H1 (cell line): ENCODE measurements around the gene OSTF1.

ENCODE experiments used
- ATF2 ChIP-seq: IDR thresholded peaks from 2 replicates; pipeline ENCODE4 v1.6.1; 2012; ENCODE audit warnings: low read length, inconsistent platforms
- BRCA1 ChIP-seq: IDR thresholded peaks from 2 replicates; pipeline ENCODE4 v1.6.1; 2012; ENCODE audit warnings: low read depth, low read length, improper control_type of control experiment
- CHD7 ChIP-seq: fragments of 300-600 bp; sonication (generic); IDR thresholded peaks from 2 replicates; pipeline ENCODE4 v1.7.1; 2012; ENCODE audit warnings: low read length, moderate library complexity, mild to moderate bottlenecking, inconsistent platforms; ENCODE audit not compliant: insufficient replicate concordance
- CTCF ChIP-seq, 3 experiments: IDR thresholded peaks; 1 replicate in 2 of 3; 2 replicates in 1 of 3; pipeline versions ENCODE4 v1.5.1 to v1.6.1; 2011; ENCODE audit warnings: low read length in 3 of 3, mild to moderate bottlenecking in 3 of 3, inconsistent platforms in 2 of 3, low read depth in 1 of 3, moderate library complexity in 1 of 3; ENCODE audit not compliant: insufficient read depth in 1 of 3; ENCODE audit errors: control extremely low read depth in 1 of 3
- EGR1 ChIP-seq: IDR thresholded peaks from 2 replicates; pipeline ENCODE4 v1.6.1; 2011; ENCODE audit warnings: low read depth, low read length, borderline replicate concordance
- EP300 ChIP-seq, 2 experiments: IDR thresholded peaks; 1 replicate in 1 of 2; 2 replicates in 1 of 2; pipeline ENCODE4 v1.6.1; 2011 to 2012; ENCODE audit warnings: low read depth in 2 of 2, low read length in 2 of 2, mild to moderate bottlenecking in 2 of 2, borderline replicate concordance in 1 of 2, inconsistent platforms in 1 of 2, moderate library complexity in 1 of 2
- EZH2 ChIP-seq: fragments of 200-600 bp; sonication (generic); IDR thresholded peaks from 2 replicates; pipeline ENCODE4 v1.7.1; 2012; ENCODE audit warnings: low read depth, mild to moderate bottlenecking, moderate library complexity, low read length, inconsistent platforms; ENCODE audit not compliant: severe bottlenecking
- POLR2A ChIP-seq, 2 experiments: IDR thresholded peaks; 1 replicate in 1 of 2; 2 replicates in 1 of 2; pipeline ENCODE4 v1.6.1; 2011; ENCODE audit warnings: low read depth in 2 of 2, low read length in 2 of 2, mild to moderate bottlenecking in 2 of 2; ENCODE audit errors: control extremely low read depth in 1 of 2
- POLR2AphosphoS5 ChIP-seq: IDR thresholded peaks from 2 replicates; pipeline ENCODE4 v1.6.1; 2011; ENCODE audit warnings: low read depth, low read length
- SIN3A ChIP-seq, 2 experiments: IDR thresholded peaks in 1 of 2; conservative IDR thresholded peaks in 1 of 2; 2 replicates each; pipeline ENCODE4 v1.6.1; 2011 to 2012; ENCODE audit warnings: low read length in 2 of 2, improper control_type of control experiment in 1 of 2, low read depth in 1 of 2, mild to moderate bottlenecking in 1 of 2
- SRF ChIP-seq: IDR thresholded peaks from 2 replicates; pipeline ENCODE4 v1.6.1; 2011; ENCODE audit warnings: mild to moderate bottlenecking, low read depth, low read length, moderate library complexity
- TAF1 ChIP-seq: IDR thresholded peaks from 2 replicates; pipeline ENCODE4 v1.6.1; 2011; ENCODE audit warnings: mild to moderate bottlenecking, low read depth, low read length
- TEAD4 ChIP-seq: IDR thresholded peaks from 2 replicates; pipeline ENCODE4 v1.6.1; 2012; ENCODE audit warnings: low read depth, low read length, inconsistent platforms, mixed read lengths
- ZNF274 ChIP-seq: IDR thresholded peaks from 2 replicates; pipeline ENCODE4 v1.7.0; 2012; ENCODE audit warnings: low read length, borderline replicate concordance; ENCODE audit errors: extremely low read depth

- TF ChIP-seq EZH2: no peak
- TF ChIP-seq ATF2: no peak
- no peak for TF ChIP-seq TAF1
- TF ChIP-seq CTCF (IDR thresholded peaks at IDR 0.05; ENCODE audit: control extremely low read depth in 1 of 3, insufficient read depth in 1 of 3, low read depth in 1 of 3, low read length in 3 of 3): no peak
- TF ChIP-seq SRF: no peak
- TF ChIP-seq POLR2A (IDR thresholded peaks at IDR 0.05; ENCODE audit: control extremely low read depth in 1 of 2, low read depth in 2 of 2, low read length in 2 of 2): no peak
- no peak for TF ChIP-seq EP300 (IDR thresholded peaks at IDR 0.05; ENCODE audit: borderline replicate concordance in 1 of 2, low read depth in 2 of 2, low read length in 2 of 2)
- TF ChIP-seq TEAD4: no peak
- no peak for TF ChIP-seq EGR1
- no peak for TF ChIP-seq POLR2AphosphoS5
- no peak for TF ChIP-seq SIN3A (conservative IDR thresholded peaks at IDR 0.05 in 1 of 2, IDR thresholded peaks at IDR 0.05 in 1 of 2; ENCODE audit: low read depth in 1 of 2, low read length in 2 of 2)
- no peak for TF ChIP-seq BRCA1
- TF ChIP-seq ZNF274: no peak
- TF ChIP-seq CHD7: no peak
These were observed 16.8 kb downstream of the OSTF1 start for GRCh38 chr9:75105019-75105540.
